GM19025 (cell line): ENCODE measurements around the gene SPARC.

Source experiments
- ATAC-seq: cut with Tn5 transposase; IDR thresholded peaks from one replicate; pipeline ENCODE4 v1.9.1; 2021; ENCODE audit warnings: mild to moderate bottlenecking, low read depth, moderate library complexity; ENCODE audit not compliant: unreplicated experiment

The SPARC gene

DNA sequence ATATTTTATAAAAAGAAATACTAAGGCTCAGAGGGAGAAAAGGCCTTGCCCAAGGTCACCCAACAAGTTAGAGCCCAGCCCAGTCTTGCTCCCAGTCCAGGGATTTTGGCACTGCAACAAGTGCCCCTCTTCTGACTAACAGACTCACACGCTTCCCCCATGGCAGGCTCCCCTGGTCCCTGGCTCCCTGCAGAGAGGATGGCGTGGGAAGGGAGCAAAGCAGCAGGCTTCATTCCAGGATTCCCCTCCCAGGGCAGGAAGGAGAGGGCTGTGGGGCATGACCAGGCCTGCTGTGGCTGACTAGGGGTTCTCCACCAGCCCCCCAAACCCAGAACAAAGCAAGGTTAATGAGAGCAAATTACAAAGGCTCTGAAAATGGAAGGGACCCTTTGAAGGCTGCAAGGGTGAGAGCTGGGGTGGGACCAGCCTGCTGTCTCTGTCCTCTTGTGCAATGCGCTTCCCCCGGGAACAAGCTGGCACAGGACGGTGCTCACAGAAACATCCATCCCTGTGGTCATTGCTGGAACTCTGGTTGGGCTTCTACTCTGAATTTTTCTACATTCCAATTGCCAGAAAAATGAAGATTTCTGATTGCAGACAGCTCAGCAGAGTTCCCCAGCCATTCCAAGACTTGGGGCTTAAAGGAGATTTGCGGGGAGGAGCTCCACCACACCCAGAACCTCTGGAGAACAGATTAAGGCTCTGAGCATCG, 58.4 kb downstream of the SPARC start:
- ATAC-seq, result no peak

DNA sequence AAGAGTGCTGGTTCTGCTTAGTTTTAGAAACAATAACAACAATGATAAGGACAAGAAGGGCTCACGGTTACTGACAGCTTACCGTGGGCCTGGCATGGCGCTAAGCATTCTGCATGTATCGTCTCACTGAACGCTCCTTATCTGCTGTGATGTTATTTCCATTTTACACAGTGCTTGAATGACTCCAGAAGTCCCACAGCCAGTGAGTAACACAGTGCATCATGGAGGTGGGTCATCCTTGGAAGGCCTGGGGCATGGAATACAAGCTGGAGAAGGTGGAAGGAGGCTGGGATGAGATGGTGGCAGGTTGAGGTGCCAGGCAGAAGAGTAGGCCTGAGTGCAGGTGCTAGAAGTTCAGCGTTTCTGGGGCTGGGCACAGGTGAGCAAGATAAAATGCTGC, 59.1 kb downstream of the SPARC start:
- ATAC-seq, result no peak

DNA sequence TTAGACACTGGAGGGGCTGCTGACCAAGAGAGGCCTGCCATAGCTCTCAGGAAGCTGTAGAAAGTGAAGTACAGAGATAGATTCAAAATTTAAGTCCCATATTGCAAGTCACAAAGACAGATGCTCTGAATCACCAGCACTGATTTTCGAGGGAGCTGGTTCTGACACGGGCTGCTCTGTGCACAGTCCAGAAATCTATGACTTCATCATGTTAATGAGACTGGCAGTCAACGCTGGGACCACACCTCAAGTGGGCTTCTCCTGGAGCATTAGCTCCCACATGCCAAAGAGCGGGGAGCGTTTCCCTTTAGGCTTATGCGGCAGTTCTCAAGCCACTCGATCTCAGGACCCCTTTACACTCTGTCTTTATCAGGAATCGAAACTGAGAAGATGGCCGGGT, 61.4 kb downstream of the SPARC start:
- no peak for ATAC-seq

DNA sequence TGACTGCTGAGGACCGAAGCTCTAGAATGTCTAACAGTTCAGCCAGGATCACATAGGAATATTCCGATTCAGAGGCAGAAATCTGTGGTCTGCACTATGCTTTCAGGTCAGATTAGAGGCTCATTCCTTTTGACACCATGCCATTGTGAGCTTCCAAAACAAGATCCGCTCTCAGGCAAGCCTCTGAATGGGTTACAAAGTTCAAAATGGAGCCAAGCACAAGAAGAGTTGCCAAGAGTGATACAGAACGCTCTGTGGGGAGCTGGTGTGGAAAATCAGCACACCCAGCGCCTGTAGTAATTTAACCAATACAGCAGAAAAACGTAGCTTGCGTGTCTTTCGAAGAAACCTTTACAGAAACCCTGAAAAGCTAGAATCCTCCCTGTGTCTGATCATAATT, 62.2 kb downstream of the SPARC start:
- no peak for ATAC-seq

DNA sequence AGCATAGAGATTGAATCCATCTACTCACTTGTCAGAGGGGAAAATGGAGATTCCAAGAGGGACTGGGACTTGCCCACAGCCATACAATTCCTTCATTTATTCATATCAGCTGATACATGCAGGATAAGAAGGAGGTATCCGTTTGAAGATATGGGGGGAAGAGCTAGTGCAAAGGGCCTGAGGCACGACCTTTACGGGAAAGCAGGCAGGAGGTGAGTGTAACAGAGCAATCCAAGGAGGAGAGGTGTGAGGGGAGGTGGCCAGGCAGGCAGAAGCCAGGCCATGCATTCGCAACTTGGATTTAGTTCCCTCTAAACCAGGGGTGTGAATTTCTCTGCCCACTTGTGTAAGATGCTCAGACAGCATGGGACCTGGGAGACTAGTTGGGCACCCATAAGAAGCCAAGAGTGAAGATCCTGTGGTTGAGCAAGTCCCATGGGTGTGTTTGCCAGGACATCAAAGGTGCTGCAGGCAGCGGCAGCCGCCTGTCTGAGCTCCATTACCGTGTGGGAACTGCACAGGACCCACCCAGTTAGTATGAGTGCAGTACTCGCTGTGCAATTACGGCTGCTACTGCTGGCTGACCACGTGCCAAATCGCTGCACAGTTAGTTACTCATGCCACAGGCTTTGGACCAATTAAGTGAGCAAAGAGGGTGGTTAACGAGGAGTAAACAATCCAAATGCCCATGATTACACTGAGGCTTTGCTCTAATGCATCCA, 64.2 kb downstream of the SPARC start:
- no peak for ATAC-seq

DNA sequence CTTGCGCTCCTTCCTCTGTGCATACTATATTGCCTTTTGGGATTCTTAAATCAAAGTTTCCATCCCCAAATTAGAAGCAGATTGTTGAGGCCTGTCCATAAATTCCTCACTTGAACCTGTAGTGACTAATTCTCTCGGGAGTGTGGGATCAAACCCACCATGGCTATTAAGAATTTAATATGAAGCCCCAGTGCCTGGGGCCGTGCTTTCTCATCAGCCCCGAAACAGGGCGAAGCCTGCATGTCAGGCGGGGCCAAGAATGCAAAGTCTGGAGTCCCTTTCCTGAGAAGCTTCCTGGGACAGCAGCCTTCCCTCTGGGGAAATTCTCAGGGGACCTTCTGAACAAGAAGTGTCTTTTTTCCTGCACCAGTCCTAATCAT, 66.3 kb downstream of the SPARC start:
- no peak for ATAC-seq

DNA sequence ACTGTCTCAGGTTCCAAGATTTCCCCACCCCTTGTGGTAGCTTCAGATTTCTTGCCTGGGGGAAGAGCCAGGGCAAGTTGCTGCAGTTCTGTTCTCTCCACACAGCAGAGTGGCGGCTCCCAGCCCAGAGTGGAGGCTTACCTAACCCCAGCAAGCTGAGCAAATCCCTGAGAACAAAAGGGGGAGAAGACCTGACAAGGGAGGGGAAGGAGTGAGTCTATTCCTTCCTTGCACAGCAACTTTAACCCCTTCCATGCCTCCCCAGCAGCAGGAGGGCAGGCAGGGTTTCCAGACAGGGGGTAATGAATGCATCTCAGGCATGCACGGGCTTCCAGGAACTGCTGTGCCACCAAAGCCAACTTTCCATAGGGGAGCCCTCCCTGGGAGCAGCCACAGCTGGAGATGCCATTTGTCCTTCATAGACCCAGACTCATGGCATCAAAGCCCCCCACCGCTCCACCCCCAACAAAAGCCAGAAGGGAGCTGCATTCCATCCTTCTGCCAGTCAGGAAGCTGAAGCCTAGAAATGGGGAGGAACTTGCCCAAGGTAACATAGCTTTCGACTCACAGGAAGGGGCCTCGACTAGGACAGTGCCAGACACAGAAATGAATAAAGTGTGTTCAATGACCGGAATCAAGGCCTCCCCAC, 66.8 kb downstream of the SPARC start:
- ATAC-seq, result no peak

DNA sequence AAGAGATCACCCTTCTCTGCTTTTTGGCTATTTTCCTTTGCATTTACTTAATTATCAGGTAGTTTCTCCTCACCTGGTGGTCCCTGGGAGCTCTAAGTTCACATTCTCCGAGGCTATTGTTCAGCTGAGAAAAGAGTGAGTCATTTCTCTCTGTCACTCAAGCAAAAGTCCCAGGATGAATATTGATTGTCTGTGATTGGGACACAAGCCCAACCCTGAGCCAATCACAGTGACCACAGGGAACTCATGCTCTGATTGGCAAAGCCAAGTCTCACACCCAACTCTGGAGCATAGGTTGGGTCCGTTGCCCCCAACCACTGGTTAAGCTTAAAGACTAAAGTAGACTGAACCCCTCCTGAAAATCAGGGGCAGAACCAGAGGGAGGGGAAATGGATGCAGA, 67.8 kb downstream of the SPARC start:
- no peak for ATAC-seq

DNA sequence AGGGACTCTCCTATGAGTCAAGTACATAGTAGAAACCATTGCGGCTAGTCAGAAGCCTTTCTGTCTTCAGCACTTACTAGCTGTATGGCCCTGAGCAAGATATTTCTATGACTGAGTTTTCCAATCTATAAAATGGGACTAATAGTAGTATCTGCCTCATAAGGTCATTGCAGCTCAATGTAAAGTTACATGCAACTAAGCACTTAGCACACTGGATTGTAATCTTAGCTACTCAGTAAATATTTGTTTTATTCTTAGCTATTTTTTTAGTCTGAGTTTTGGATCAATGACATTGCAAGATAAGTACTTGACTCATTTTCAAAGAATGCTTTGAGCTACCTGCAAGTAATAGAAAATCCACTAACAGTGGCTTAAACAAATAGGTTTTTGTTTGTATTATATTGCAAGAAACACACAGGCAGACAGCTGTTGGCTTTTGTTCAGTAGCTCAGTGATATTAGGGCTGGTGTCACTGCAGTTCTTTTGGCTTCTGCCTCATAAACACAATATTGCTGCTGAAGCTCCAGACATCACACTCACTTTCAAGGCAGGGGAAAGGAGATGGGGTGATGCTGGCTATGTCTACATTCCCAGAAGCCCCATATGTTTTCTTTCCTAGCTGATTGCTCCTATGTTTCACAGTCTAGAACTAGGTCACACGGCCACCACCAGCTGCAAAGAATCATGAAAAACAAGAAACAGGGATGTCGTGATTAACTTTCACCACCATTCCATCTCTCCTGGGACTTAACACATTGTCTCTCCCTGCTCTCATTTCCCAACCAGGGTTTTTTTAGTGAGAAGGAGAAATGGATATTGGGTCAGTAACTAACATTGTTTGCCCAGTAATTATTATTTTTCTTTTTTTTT, 68.6 kb downstream of the SPARC start:
- no peak for ATAC-seq

DNA sequence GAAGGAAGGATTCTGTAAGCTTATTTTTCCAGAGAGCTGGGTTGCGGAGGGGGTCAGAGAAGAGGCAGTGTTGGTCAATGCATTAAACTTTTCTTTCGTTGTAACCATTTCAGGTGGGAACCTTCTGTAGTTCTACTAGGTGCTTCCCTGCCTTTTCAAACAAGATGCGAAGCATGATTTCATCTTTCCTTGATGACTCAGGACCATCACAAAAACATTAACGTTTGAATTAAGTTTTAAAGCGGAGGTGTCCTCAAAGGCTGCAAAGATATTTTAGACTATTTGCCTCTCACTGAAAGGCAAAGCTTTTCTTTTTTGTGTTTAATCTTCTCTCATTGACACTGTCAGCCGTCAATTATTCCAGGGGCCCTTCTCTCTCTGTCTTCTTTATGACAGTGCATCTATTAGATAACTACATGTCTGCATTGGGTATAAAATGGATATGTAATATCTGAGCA, 69.3 kb downstream of the SPARC start:
- ATAC-seq, result no peak

DNA sequence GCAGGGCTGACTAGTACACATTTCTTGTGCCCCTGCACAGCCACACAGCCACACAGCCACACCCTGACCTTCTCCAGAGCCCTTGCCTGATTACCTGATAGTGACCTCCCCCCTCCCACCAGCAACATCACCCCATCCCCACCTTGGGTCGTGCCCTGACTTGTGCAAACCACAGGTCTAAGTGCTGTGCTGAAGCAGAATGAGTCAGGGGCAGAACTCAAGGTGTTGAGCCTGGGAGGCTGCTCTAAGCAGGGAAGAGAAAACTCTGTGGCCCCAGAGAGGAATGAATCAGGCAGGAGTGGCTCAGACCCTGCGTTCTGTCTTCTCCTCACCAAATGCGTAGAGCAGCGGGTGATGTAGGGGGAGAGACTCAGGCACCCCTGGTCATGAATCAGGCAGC, 71.3 kb downstream of the SPARC start:
- no peak for ATAC-seq

DNA sequence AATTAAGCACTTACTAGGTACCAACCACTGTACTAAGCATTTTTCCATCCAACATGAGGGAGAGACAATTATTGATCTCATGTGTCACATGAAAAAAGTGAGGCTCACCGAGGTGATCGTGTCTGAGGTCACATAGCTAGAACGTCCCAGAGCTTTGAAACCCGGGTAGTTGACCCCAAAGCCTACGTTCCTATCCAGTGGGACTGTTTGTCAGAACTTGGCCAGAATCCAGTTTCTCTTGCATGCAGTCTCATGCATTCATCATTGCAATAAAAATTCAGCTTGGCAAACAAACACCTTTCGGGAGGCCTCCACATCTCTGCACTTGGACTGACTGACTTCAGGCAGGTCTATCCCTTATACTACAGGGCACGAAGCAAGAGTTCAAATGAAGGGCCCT, 72.2 kb downstream of the SPARC start:
- ATAC-seq, result no peak

DNA sequence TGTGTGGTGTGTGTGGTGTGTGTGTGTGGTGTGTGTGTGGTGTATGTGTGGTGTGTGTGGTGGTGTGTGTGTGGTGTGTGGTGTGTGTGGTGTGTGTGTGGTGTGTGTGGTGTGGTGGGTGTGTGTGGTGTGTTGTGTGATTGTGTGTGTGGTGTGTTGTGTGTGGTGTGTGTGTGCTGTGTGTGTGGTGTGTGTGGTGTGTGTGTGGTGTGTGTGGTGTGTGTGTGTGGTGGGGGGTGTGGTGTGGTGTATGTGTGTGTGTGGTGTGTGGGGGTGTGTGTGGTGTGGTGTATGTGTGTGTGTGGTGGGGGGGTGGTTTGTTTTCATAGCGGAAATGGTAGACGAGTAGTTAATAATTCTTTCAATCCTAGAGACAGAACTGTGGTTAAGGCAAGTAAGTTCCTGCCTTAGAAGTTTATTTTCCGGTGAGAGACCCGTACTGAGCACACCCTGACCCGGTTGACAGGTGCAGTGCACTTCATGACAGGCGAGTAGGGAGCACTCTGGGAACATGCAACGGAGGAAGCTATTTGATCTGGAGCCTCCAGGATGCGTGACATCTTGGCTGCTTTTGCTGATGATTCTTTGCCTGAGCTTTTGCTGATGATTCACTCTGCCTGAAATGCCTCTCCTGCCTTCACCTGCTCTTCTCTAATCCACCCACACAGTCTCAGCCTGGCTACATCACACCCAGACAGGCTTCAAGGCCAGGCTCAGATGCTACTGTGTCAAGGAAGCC, 73.9 kb downstream of the SPARC start:
- peak; percentile 69 for ATAC-seq

DNA sequence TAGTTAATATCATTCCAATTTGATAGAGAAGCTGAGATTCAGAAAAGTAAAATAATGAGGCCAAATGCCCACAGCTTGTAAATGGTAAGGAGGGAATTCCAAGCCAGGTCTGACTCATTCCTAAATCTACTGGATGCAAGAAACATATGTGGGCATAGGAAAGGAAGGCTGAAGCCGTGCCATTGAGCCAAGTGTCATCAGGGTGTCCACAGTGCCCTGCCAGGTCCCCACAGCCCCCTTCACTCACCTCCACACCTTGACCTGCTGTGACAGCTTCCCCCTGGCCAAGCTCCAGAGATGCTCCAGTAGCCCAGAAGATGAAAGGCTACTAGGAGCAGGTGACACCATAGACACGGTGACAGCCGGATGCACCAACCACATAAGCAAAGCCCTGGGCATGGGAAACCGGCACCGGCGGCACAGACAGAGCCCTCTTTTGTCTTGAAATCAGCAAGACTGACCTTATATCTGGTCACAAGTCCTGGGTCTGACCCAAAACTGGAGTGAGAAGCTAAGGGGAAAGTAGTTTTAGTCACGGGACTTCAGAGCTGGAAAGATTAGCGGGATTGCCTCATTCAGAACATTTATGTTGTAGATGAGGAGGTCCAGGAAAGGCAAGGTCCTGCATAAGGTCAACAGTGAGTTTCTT, 75.5 kb downstream of the SPARC start:
- no peak for ATAC-seq
